A673 (cell line): ENCODE measurements around the gene PRKAG2.

Source experiments
- EZH2 ChIP-seq: fragments of 200-600 bp; sonication (generic); IDR thresholded peaks from 2 replicates; pipeline ENCODE4 v1.6.1; 2017; ENCODE audit warnings: borderline replicate concordance, low read depth, mild to moderate bottlenecking, mixed read lengths, antibody characterized with exemption, low read length; ENCODE audit not compliant: poor library complexity, severe bottlenecking
- TF ChIP-seq, protein P1 (sequence below): fragments of 300-800, 200-600 bp; sonication (generic); conservative IDR thresholded peaks from 2 replicates; pipeline ENCODE4 v1.5.1; 2017; ENCODE audit warnings: low read depth, mild to moderate bottlenecking, antibody characterized with exemption, low read length, moderate library complexity, mixed read lengths

DNA sequence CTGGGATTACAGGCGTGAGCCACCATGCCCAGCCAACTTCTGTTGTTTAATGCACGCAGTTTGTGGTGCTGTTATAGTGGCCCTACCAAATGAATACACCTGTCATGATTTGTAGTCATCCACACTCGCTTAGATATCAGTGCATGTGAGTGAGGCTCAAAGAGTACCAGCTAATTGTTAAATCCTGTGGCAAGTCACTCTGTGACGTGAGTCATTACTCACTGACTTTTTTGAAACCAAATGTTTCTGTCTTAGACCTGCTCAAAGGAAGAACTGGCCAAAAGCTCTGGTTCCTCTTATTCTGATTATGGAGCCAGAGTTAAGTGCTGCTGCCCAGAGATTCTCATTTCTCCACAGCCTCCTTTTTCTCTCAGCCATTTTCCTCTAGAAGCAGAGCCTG is 109.4 kb downstream of the PRKAG2 start:
- TF ChIP-seq, protein P1, sequence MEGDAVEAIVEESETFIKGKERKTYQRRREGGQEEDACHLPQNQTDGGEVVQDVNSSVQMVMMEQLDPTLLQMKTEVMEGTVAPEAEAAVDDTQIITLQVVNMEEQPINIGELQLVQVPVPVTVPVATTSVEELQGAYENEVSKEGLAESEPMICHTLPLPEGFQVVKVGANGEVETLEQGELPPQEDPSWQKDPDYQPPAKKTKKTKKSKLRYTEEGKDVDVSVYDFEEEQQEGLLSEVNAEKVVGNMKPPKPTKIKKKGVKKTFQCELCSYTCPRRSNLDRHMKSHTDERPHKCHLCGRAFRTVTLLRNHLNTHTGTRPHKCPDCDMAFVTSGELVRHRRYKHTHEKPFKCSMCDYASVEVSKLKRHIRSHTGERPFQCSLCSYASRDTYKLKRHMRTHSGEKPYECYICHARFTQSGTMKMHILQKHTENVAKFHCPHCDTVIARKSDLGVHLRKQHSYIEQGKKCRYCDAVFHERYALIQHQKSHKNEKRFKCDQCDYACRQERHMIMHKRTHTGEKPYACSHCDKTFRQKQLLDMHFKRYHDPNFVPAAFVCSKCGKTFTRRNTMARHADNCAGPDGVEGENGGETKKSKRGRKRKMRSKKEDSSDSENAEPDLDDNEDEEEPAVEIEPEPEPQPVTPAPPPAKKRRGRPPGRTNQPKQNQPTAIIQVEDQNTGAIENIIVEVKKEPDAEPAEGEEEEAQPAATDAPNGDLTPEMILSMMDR, result no peak
- TF ChIP-seq EZH2, result no peak
